ENCODE results near the gene CLPTM1L. TPM values are rescaled to one million over a fixed set of nuclear protein-coding genes. Genes with fewer than 3 reads are reported as not detected.

CLPTM1L gene
- total and polyA plus RNA-seq, 10 donors = 39.7 to 118 (median 94.9) TPM

DNA sequence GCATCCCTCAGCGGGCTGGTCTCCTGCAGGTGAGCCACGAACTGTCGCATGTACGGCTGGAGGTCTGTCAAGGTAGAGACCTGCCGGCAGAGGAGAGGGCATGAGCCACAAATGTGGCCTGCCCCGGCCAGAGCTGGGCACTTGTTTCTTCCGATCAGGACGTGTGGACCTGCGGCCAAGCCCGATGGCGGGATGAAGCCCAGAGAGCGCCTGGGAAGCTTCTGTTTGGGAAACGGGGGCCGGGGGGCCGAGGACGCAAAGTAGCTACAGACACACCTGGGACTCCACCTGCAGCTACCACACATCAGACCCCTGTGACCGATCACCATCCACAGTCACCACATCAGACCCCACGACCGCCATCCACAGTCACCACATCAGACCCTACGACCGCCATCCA is 72.7 kb downstream of the CLPTM1L start:
- no peaks in the 10 kb centered on the region for H3K36me3 ChIP-seq
- DNase-seq = no peak
- no peak overlapping the region for H3K4me3 ChIP-seq
- intact Hi-C loops (cut with DNase I; ENCODE audit: low total_unique reads) = no loop called here
- H3K27ac ChIP-seq = no peak overlapping the region
- WGBS, 5 donors = 95 to 98% (median 96%) methylated on average over 16 to 21 of the region's 21 CpGs
- H3K9me3 ChIP-seq = no peaks in the 10 kb centered on the region
- peaks cover 0 to 6% (median 0%) of the 10 kb centered on the region in 7 donors for H3K27me3 ChIP-seq (replicated peaks in 1 of 7)
- no peaks in the 10 kb centered on the region for H3K4me1 ChIP-seq
- no peak for TF ChIP-seq POLR2A (IDR thresholded peaks at IDR 0.05)
- TF ChIP-seq, protein P1, sequence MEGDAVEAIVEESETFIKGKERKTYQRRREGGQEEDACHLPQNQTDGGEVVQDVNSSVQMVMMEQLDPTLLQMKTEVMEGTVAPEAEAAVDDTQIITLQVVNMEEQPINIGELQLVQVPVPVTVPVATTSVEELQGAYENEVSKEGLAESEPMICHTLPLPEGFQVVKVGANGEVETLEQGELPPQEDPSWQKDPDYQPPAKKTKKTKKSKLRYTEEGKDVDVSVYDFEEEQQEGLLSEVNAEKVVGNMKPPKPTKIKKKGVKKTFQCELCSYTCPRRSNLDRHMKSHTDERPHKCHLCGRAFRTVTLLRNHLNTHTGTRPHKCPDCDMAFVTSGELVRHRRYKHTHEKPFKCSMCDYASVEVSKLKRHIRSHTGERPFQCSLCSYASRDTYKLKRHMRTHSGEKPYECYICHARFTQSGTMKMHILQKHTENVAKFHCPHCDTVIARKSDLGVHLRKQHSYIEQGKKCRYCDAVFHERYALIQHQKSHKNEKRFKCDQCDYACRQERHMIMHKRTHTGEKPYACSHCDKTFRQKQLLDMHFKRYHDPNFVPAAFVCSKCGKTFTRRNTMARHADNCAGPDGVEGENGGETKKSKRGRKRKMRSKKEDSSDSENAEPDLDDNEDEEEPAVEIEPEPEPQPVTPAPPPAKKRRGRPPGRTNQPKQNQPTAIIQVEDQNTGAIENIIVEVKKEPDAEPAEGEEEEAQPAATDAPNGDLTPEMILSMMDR (IDR thresholded peaks at IDR 0.05 in 8 of 11, conservative IDR thresholded peaks at IDR 0.05 in 3 of 11) = no peak
- TF ChIP-seq POLR2AphosphoS5 (IDR thresholded peaks at IDR 0.05) = no peak

DNA sequence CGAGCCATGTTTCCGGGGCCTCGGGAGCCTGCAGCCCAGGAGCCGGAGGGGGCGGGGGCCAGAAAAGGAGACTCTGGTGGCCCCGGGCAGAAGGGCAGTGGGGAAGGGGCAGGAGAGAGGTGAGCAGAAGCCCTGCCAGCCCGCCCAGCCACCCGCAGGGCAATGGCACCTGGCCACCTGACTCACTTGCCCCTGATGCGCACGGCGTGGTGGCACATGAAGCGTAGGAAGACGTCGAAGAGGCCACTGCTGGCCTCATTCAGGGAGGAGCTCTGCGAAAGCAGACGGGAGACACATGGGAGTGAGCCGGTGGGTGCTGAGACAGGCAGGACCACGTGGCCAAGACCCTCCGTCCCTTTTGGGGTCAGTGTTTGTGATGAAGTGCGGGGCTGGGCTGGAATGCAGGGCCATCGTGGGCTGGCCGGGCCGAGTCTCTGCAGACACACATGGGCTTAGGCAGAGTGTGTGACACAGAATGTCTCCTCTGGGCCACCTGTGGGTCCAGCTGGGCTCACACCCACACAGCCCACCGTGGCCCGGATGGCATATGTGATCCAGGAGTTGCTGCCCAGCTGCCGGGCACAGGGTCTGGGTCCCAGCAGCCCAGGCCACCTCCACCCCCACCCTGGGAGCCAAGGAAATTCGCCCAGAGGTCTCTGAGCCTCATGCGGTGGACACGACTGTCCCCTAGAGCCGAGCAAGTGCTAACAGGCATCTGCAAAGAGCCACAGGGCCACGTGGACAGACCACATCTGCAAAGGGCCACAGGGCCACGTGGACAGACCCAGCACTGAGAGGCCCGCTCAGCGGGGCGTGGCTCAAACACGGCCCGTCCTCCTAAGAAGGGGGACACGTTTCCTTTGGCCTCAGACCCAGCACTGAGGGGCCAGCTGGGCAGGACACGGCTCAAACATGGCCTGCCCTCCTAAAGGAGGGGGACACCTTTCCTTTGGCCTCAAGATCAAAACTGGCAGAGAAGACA is 73.7 kb downstream of the CLPTM1L start:
- Histone ChIP-seq H3K36me3 (no peaks in the 10 kb centered on the region), H3K27me3 (replicated peaks in 1 of 7) (peaks cover 0 to 6% (median 0%) of the 10 kb centered on the region in 7 donors), H3K4me1 (no peaks in the 10 kb centered on the region), H3K4me3 (no peak overlapping the region), H3K9me3 (no peaks in the 10 kb centered on the region), H3K27ac (no peak overlapping the region)
- 93 to 95% (median 94%) methylated on average over 31 to 39 of the region's 39 CpGs for WGBS, 5 donors
- intact Hi-C loops (cut with DNase I; ENCODE audit: low total_unique reads) = no loop called here
- TF ChIP-seq POLR2A (IDR thresholded peaks at IDR 0.05) (no peak), POLR2AphosphoS5 (IDR thresholded peaks at IDR 0.05) (no peak)
- TF ChIP-seq, protein P1 (IDR thresholded peaks at IDR 0.05 in 8 of 11, conservative IDR thresholded peaks at IDR 0.05 in 3 of 11) = no peak
- no peak for DNase-seq

DNA sequence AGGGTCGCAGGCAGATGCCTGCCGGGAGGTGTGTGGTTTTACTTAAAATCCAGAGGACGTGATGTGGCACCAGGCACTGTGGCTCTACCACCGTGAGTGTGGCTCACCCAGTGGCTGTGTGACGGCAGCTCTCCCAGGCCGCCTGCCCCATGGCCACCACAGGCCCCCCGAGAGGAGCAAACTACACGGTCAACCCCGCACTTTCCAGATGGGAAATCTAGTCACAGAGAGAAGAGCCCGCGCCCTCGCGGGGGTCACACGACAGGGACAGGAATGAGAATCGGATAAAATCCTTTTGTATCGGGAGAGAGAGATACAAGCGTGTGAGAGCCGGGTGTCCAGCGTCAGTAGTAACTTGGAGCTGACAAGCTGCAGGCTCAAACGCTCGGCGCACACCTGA is 74.5 kb downstream of the CLPTM1L start:
- no peak for DNase-seq
- Histone ChIP-seq H3K27ac (no peak overlapping the region), H3K36me3 (no peaks in the 10 kb centered on the region), H3K4me3 (no peak overlapping the region), H3K9me3 (no peaks in the 10 kb centered on the region), H3K27me3 (replicated peaks in 1 of 7) (peaks cover 0 to 6% (median 0%) of the 10 kb centered on the region in 7 donors), H3K4me1 (no peaks in the 10 kb centered on the region)
- TF ChIP-seq, protein P1 (IDR thresholded peaks at IDR 0.05 in 8 of 11, conservative IDR thresholded peaks at IDR 0.05 in 3 of 11) = no peak
- no peak for TF ChIP-seq POLR2AphosphoS5 (IDR thresholded peaks at IDR 0.05)
- TF ChIP-seq POLR2A (IDR thresholded peaks at IDR 0.05) = no peak
- WGBS, 5 donors = 92 to 99% (median 95%) methylated on average over 20 to 22 of the region's 22 CpGs
- intact Hi-C loops (cut with DNase I; ENCODE audit: low total_unique reads) = no loop called here

DNA sequence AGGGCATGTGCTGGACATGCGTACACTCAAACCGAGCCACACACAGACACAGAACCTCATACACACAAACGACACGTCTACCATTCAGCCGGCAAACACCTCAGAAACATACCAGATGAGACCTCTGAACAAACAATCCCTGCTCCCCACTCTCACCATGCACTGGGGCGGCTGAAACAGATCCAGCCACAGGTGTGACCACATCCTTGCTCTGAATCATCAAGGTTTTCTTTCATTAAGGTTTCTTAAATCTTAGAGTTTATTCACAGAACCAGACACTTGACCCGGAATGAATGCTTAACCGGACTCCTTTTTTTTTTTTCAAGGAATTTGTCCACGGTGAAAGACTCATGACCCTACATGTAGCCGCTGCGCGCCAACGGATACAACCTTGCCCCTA is 76.2 kb downstream of the CLPTM1L start:
- Histone ChIP-seq H3K4me3 (no peak overlapping the region), H3K36me3 (no peaks in the 10 kb centered on the region), H3K9me3 (peaks cover 0 to 7% (median 0%) of the 10 kb centered on the region in 8 donors), H3K27me3 (replicated peaks in 1 of 7) (peaks cover 0 to 4% (median 0%) of the 10 kb centered on the region in 7 donors), H3K27ac (no peak overlapping the region), H3K4me1 (no peaks in the 10 kb centered on the region)
- DNase-seq = no peak
- intact Hi-C loops (cut with DNase I; ENCODE audit: low total_unique reads) = no loop called here
- TF ChIP-seq, protein P1 (IDR thresholded peaks at IDR 0.05 in 8 of 11, conservative IDR thresholded peaks at IDR 0.05 in 3 of 11) = no peak
- TF ChIP-seq POLR2A (IDR thresholded peaks at IDR 0.05) (no peak), POLR2AphosphoS5 (IDR thresholded peaks at IDR 0.05) (no peak)
- 80 to 89% (median 85%) methylated on average over 13 of the region's 13 CpGs for WGBS, 5 donors
